Neutrophil (primary cell): ENCODE data around the gene MBD6.

Source experiments
- H3K27ac ChIP-seq: fragments of 200-600 bp; sonication (generic); 2 replicates; pipeline ENCODE4 v1.5.1; 2016; ENCODE audit warnings: mild to moderate bottlenecking, moderate library complexity
- H3K27me3 ChIP-seq: fragments of 200-600 bp; sonication (generic); 2 replicates; pipeline ENCODE4 v1.6.0; 2016; ENCODE audit warnings: mild to moderate bottlenecking
- H3K36me3 ChIP-seq: fragments of 200-600 bp; sonication (generic); 2 replicates; pipeline ENCODE4 v1.5.1; 2017
- H3K4me1 ChIP-seq, 2 experiments: fragments of 200-600 bp in 1 of 2; sonication (generic) in 1 of 2; 1 replicate in 1 of 2; 2 replicates in 1 of 2; pipeline versions ENCODE4 v1.5.1 to v1.6.1; 2013 to 2016; ENCODE audit warnings: low read depth in 1 of 2, low read length in 1 of 2, mild to moderate bottlenecking in 1 of 2, moderate library complexity in 1 of 2; ENCODE audit not compliant: control insufficient read depth in 1 of 2, insufficient read depth in 1 of 2
- H3K4me3 ChIP-seq, 2 experiments: fragments of 200-600 bp in 1 of 2; sonication (generic) in 1 of 2; 1 replicate in 1 of 2; 2 replicates in 1 of 2; pipeline ENCODE4 v1.5.1; 2013 to 2016; ENCODE audit warnings: low read depth in 1 of 2, low read length in 1 of 2, mild to moderate bottlenecking in 1 of 2, moderate library complexity in 1 of 2
- H3K9me3 ChIP-seq: fragments of 200-600 bp; sonication (generic); 2 replicates; pipeline ENCODE4 v1.5.1; 2016
- CTCF ChIP-seq: fragments of 200-600 bp; sonication (generic); IDR thresholded peaks from 2 replicates; pipeline ENCODE4 v1.5.1; 2016; ENCODE audit warnings: antibody characterized with exemption

MBD6 gene

GRCh38 chr12:57546438-57547287 is 24.0 kb downstream of the MBD6 start, which contains the start of gene DCTN2:
Gene DCTN2 (minus strand): TSS chr12:57547192. CDS start chr12:57547063, 129 bp downstream.
- Histone ChIP-seq H3K4me1 (peaks cover 36 to 42% of the 10 kb centered on the region in 2 experiments), H3K36me3 (peaks cover 13% of the 10 kb centered on the region), H3K27ac (peak within 1 kb of the TSS; percentile 83), H3K27me3 (peaks cover 39% of the 10 kb centered on the region), H3K4me3 (peak within 1 kb of the TSS; percentile 72 to 92), H3K9me3 (no peaks in the 10 kb centered on the region)
- TF ChIP-seq CTCF, result peak; percentile 17

GRCh38 chr12:57547288-57548012 is 24.8 kb downstream of the MBD6 start:
- Histone ChIP-seq H3K4me1 (peaks cover 36 to 42% of the 10 kb centered on the region in 2 experiments), H3K27ac (peak overlapping the region; percentile 83), H3K9me3 (no peaks in the 10 kb centered on the region), H3K27me3 (peaks cover 47% of the 10 kb centered on the region), H3K36me3 (peaks cover 5% of the 10 kb centered on the region), H3K4me3 (peak overlapping the region; percentile 72 to 92)
- no peak for TF ChIP-seq CTCF

- Histone ChIP-seq H3K27me3 (peaks cover 52% of the 10 kb centered on the region), H3K36me3 (no peaks in the 10 kb centered on the region), H3K9me3 (no peaks in the 10 kb centered on the region), H3K4me3 (peak overlapping the region in 1 of 2 experiments; percentile 92), H3K4me1 (peaks cover 36 to 42% of the 10 kb centered on the region in 2 experiments), H3K27ac (no peak overlapping the region)
- TF ChIP-seq CTCF, result no peak
Observed at GRCh38 chr12:57548013-57548315, 25.3 kb downstream of the MBD6 start.

GRCh38 chr12:57548488-57548887 is 25.9 kb downstream of the MBD6 start:
- H3K4me3 ChIP-seq, result no peak overlapping the region
- no peaks in the 10 kb centered on the region for H3K36me3 ChIP-seq
- H3K9me3 ChIP-seq, result no peaks in the 10 kb centered on the region
- H3K27me3 ChIP-seq, result peaks cover 57% of the 10 kb centered on the region
- H3K4me1 ChIP-seq, result peaks cover 36 to 42% of the 10 kb centered on the region in 2 experiments
- no peak overlapping the region for H3K27ac ChIP-seq
- TF ChIP-seq CTCF, result no peak

- Histone ChIP-seq H3K4me1 (peaks cover 36 to 42% of the 10 kb centered on the region in 2 experiments), H3K36me3 (no peaks in the 10 kb centered on the region), H3K9me3 (no peaks in the 10 kb centered on the region), H3K27ac (no peak overlapping the region), H3K4me3 (peak overlapping the region; percentile 35 to 58), H3K27me3 (peaks cover 66% of the 10 kb centered on the region)
- no peak for TF ChIP-seq CTCF
Observed at GRCh38 chr12:57549203-57549908, 26.7 kb downstream of the MBD6 start.
